OCI-LY3 (cell line): ENCODE measurements around the gene PSMB3.

Source experiments
- CTCF ChIP-seq: fragments of 200-600, 300-600 bp; sonication (generic); IDR thresholded peaks from 2 replicates; pipeline ENCODE4 v1.5.1; 2014; ENCODE audit warnings: antibody characterized with exemption, low read length, low read depth
- EZH2phosphoT487 ChIP-seq: fragments of 200-600 bp; shearing (Covaris generic); IDR thresholded peaks from 2 replicates; pipeline ENCODE4 v1.6.1; 2018; ENCODE audit warnings: antibody characterized with exemption, mixed run types, low read depth

- TF ChIP-seq CTCF (no peak), EZH2phosphoT487 (no peak)
These were observed 3.1 kb upstream of the PSMB3 start for GRCh38 chr17:38749223-38750043.
